Endothelial cell (in vitro differentiated cells): ENCODE measurements around the gene TGM2. TPM values are rescaled to one million over a fixed set of nuclear protein-coding genes. Genes with fewer than 3 reads are reported as not detected.

Experiments used
- DNase-seq: peaks from one replicate; pipeline ENCODE4 v3.0.0; 2021; ENCODE audit warnings: low spot score
- H3K27ac Mint-ChIP-seq: one replicate; pipeline ENCODE4 v1.8.0; 2021; ENCODE audit warnings: mixed read lengths, inconsistent platforms; ENCODE audit not compliant: unreplicated experiment
- H3K27me3 Mint-ChIP-seq: one replicate; pipeline ENCODE4 v1.8.0; 2021; ENCODE audit warnings: mild to moderate bottlenecking, moderate library complexity, mixed read lengths, inconsistent platforms; ENCODE audit not compliant: unreplicated experiment
- H3K36me3 Mint-ChIP-seq: one replicate; pipeline ENCODE4 v1.8.0; 2021; ENCODE audit warnings: mild to moderate bottlenecking, low read depth, mixed read lengths, inconsistent platforms; ENCODE audit not compliant: unreplicated experiment
- H3K4me1 Mint-ChIP-seq: one replicate; pipeline ENCODE4 v1.8.0; 2021; ENCODE audit warnings: mild to moderate bottlenecking, mixed read lengths, inconsistent platforms; ENCODE audit not compliant: unreplicated experiment
- H3K4me3 Mint-ChIP-seq: one replicate; pipeline ENCODE4 v1.8.0; 2021; ENCODE audit warnings: mild to moderate bottlenecking, mixed read lengths, inconsistent platforms; ENCODE audit not compliant: unreplicated experiment
- H3K9me3 Mint-ChIP-seq: one replicate; pipeline ENCODE4 v1.8.0; 2021; ENCODE audit warnings: mixed read lengths, inconsistent platforms; ENCODE audit not compliant: unreplicated experiment
- CTCF ChIP-seq: fragments of 200-600 bp; sonication (generic); IDR thresholded peaks from one replicate; pipeline ENCODE4 v1.5.0; 2021; ENCODE audit warnings: antibody characterized with exemption; ENCODE audit not compliant: unreplicated experiment
- total RNA-seq: library from RNA; stranded (reverse); fragmentation: NEBNext Ultra II Directional; extraction: Animal tissue kit (Norgen Biotek cat#: 25700); gene quantifications from one replicate; pipeline ENCODE4 v1.2.1, GENCODE V29; 2021; ENCODE audit not compliant: unreplicated experiment

TGM2 gene
- total RNA-seq, 1 donor from 2014 or later, result 216 TPM

GRCh38 chr20:38208523-38208922, 43.5 kb upstream of the TGM2 start:
- no peaks in the 10 kb centered on the region for H3K36me3 Mint-ChIP-seq
- no peak for DNase-seq
- H3K4me1 Mint-ChIP-seq, result no peaks in the 10 kb centered on the region
- peaks cover 4% of the 10 kb centered on the region for H3K27me3 Mint-ChIP-seq
- H3K9me3 Mint-ChIP-seq, result no peaks in the 10 kb centered on the region
- no peak overlapping the region for H3K4me3 Mint-ChIP-seq
- no peak for TF ChIP-seq CTCF
- H3K27ac Mint-ChIP-seq, result no peak overlapping the region

GRCh38 chr20:38208088-38208487, 43.0 kb upstream of the TGM2 start:
- Mint-ChIP-seq H3K4me3 (no peak overlapping the region), H3K27ac (no peak overlapping the region), H3K9me3 (no peaks in the 10 kb centered on the region), H3K36me3 (no peaks in the 10 kb centered on the region), H3K27me3 (peaks cover 4% of the 10 kb centered on the region), H3K4me1 (no peaks in the 10 kb centered on the region)
- DNase-seq, result no peak
- TF ChIP-seq CTCF, result no peak

- no peak overlapping the region for H3K4me3 Mint-ChIP-seq
- no peaks in the 10 kb centered on the region for H3K36me3 Mint-ChIP-seq
- no peak for DNase-seq
- no peaks in the 10 kb centered on the region for H3K4me1 Mint-ChIP-seq
- peaks cover 5% of the 10 kb centered on the region for H3K27me3 Mint-ChIP-seq
- no peak overlapping the region for H3K27ac Mint-ChIP-seq
- no peak for TF ChIP-seq CTCF
- H3K9me3 Mint-ChIP-seq, result no peaks in the 10 kb centered on the region
These were observed 42.6 kb upstream of the TGM2 start for GRCh38 chr20:38207621-38208020.

GRCh38 chr20:38205001-38205400, 39.9 kb upstream of the TGM2 start:
- Mint-ChIP-seq H3K4me1 (no peaks in the 10 kb centered on the region), H3K4me3 (no peak overlapping the region), H3K27ac (no peak overlapping the region), H3K9me3 (no peaks in the 10 kb centered on the region), H3K36me3 (no peaks in the 10 kb centered on the region), H3K27me3 (peaks cover 1% of the 10 kb centered on the region)
- TF ChIP-seq CTCF, result no peak
- no peak for DNase-seq

- Mint-ChIP-seq H3K9me3 (no peaks in the 10 kb centered on the region), H3K27ac (no peak overlapping the region), H3K4me1 (no peaks in the 10 kb centered on the region), H3K27me3 (peaks cover 3% of the 10 kb centered on the region), H3K36me3 (no peaks in the 10 kb centered on the region), H3K4me3 (no peak overlapping the region)
- DNase-seq, result no peak
- TF ChIP-seq CTCF, result no peak
These were observed 38.9 kb upstream of the TGM2 start for GRCh38 chr20:38203981-38204357.
